H1 (cell line): ENCODE results near the gene GATA5. TPM values are rescaled to one million over a fixed set of nuclear protein-coding genes. Genes with fewer than 3 reads are reported as not detected.
A peak's percentile ranks its signal among the peaks of the same experiment; 100 is the strongest.

Experiments
- CBX5 ChIP-seq: fragments of 300-800, 300-1000 bp; sonication (generic); IDR thresholded peaks from 2 replicates; pipeline ENCODE4 v1.7.1; 2016; ENCODE audit warnings: antibody characterized with exemption, low read length, low read depth
- CBX8 ChIP-seq: fragments of 300-800, 300-1000 bp; sonication (generic); IDR thresholded peaks from 2 replicates; pipeline ENCODE4 v1.7.1; 2016; ENCODE audit warnings: low read depth, low read length, borderline replicate concordance
- RAD21 ChIP-seq, 2 experiments: IDR thresholded peaks in 1 of 2; conservative IDR thresholded peaks in 1 of 2; 2 replicates each; pipeline ENCODE4 v1.6.1; 2011; ENCODE audit warnings: low read depth in 2 of 2, low read length in 2 of 2, improper control_type of control experiment in 1 of 2, inconsistent platforms in 1 of 2, mild to moderate bottlenecking in 1 of 2, moderate library complexity in 1 of 2
- RFX5 ChIP-seq: IDR thresholded peaks from 2 replicates; pipeline ENCODE4 v1.6.1; 2011; ENCODE audit warnings: low read depth, low read length, improper control_type of control experiment, borderline replicate concordance
- SP2 ChIP-seq: IDR thresholded peaks from 2 replicates; pipeline ENCODE4 v1.6.1; 2012; ENCODE audit warnings: mild to moderate bottlenecking, low read length, inconsistent platforms
- SRF ChIP-seq: IDR thresholded peaks from 2 replicates; pipeline ENCODE4 v1.6.1; 2011; ENCODE audit warnings: mild to moderate bottlenecking, low read depth, low read length, moderate library complexity
- SUZ12 ChIP-seq: fragments of 200-600 bp; sonication (generic); IDR thresholded peaks from 2 replicates; pipeline ENCODE4 v1.6.1; 2012; ENCODE audit warnings: mild to moderate bottlenecking, inconsistent platforms, low read length, moderate library complexity, mixed read lengths
- TAF1 ChIP-seq: IDR thresholded peaks from 2 replicates; pipeline ENCODE4 v1.6.1; 2011; ENCODE audit warnings: mild to moderate bottlenecking, low read depth, low read length
- USF2 ChIP-seq: IDR thresholded peaks from 2 replicates; pipeline ENCODE4 v1.6.1; 2011; ENCODE audit warnings: low read length, improper control_type of control experiment
- YY1 ChIP-seq: IDR thresholded peaks from 2 replicates; pipeline ENCODE4 v1.6.1; 2011; ENCODE audit warnings: low read depth, mild to moderate bottlenecking, low read length
- ZNF274 ChIP-seq: IDR thresholded peaks from 2 replicates; pipeline ENCODE4 v1.7.0; 2012; ENCODE audit warnings: low read length, borderline replicate concordance; ENCODE audit errors: extremely low read depth
- polyA plus RNA-seq, 7 experiments: library from polyadenylated mRNA; depleted of rRNA in 3 of 7; stranded (reverse) in 5 of 7; unstranded in 2 of 7; fragments of >200 nt in 5 of 7; fragments of 200-250 nt in 2 of 7; gene quantifications; 1 replicate in 5 of 7; 2 replicates in 1 of 7; 4 replicates in 1 of 7; pipeline versions ENCODE4 v1.2.1 to v1.2.3, GENCODE V29; 2011 to 2013; ENCODE audit warnings: missing spikeins in 2 of 7, mixed read lengths in 2 of 7
- total RNA-seq: library from RNA; stranded (reverse); fragmentation: NEBNext Ultra II Directional; extraction: Animal tissue kit (Norgen Biotek cat#: 25700); gene quantifications from 2 replicates; pipeline ENCODE4 v1.2.1, GENCODE V29; 2021

Gene GATA5
- total and polyA plus RNA-seq, 2 of the 8 experiments (the other 6 are each of a cell fraction or from before 2014, with no cell fraction given) = 0.08 to 0.11 TPM

GRCh38 chr20:62476056-62476838, 452 bp upstream of the GATA5 start (continued):
- TF ChIP-seq SUZ12 (peak; percentile 80), SRF (no peak), RFX5 (no peak), CBX8 (no peak), TAF1 (no peak), USF2 (peak; percentile 52; the same call in 1 of the 2 replicates), SP2 (no peak), YY1 (no peak), RAD21 (IDR thresholded peaks at IDR 0.05 in 1 of 2, conservative IDR thresholded peaks at IDR 0.05 in 1 of 2; ENCODE audit: low read depth in 2 of 2, low read length in 2 of 2) (no peak), ZNF274 (no peak), CBX5 (no peak)
